Vagina (tissue), 2 donors: Measurements from ENCODE around the gene SYTL3. TPM values are rescaled to one million over a fixed set of nuclear protein-coding genes. Genes with fewer than 3 reads are reported as not detected.
A peak's percentile ranks its signal among the peaks of the same experiment; 100 is the strongest.
"Not testable (repeated sequence)": the region's sequence is repeated elsewhere in the genome, so short reads cannot be mapped to it uniquely, and the experiment has no call there.

Experiments used
- DNase-seq, 2 donors: peaks; one replicate each; pipeline ENCODE4 v3.0.0-alpha.2; 2017; ENCODE audit errors: extremely low spot score in 2 of 2
- H3K27ac ChIP-seq: fragments of 200-600 bp; sonication (generic); one replicate; pipeline ENCODE4 v1.5.1; 2019
- H3K27me3 ChIP-seq: fragments of 200-600 bp; sonication (generic); one replicate; pipeline ENCODE4 v1.5.1; 2019
- H3K36me3 ChIP-seq, 2 donors: fragments of 200-600 bp; sonication (generic); one replicate each; pipeline ENCODE4 v1.5.1; 2017 to 2019
- H3K4me1 ChIP-seq: fragments of 200-600 bp; sonication (generic); one replicate; pipeline ENCODE4 v1.5.1; 2019
- H3K4me3 ChIP-seq, 2 donors: fragments of 200-600 bp; sonication (generic); 1 replicate in 1 of 2; 2 replicates in 1 of 2; pipeline ENCODE4 v1.5.1; 2016 to 2019
- H3K9me3 ChIP-seq: fragments of 200-600 bp; sonication (generic); one replicate; pipeline ENCODE4 v1.5.1; 2019
- POLR2A ChIP-seq, 2 donors: fragments of 450-650 bp; IDR thresholded peaks; one replicate each; pipeline ENCODE4 v1.6.1; 2017; ENCODE audit warnings: antibody characterized with exemption in 2 of 2, mild to moderate bottlenecking in 2 of 2, moderate library complexity in 2 of 2
- POLR2AphosphoS5 ChIP-seq, 2 donors: sonication (generic); formaldehyde crosslinking; IDR thresholded peaks; one replicate each; pipeline ENCODE4 v1.9.0; 2017; ENCODE audit warnings: antibody characterized with exemption in 2 of 2, mild to moderate bottlenecking in 2 of 2, low read depth in 1 of 2; ENCODE audit not compliant: insufficient read depth in 1 of 2
- intact Hi-C: fragments of 100-400 bp; cut with DNase I; formaldehyde crosslinking; loops from one replicate; pipeline ENCODE4 v1.15.1; 2023
- total RNA-seq: library from RNA; depleted of rRNA; stranded (reverse); fragments of >200 nt; gene quantifications from one replicate; pipeline ENCODE4 v1.2.3, GENCODE V29; 2016
- TF ChIP-seq, protein P1 (sequence below), 3 experiments: fragments of 450-650 bp in 2 of 3; fragments of 200-600 bp in 1 of 3; sonication (generic) in 1 of 3; IDR thresholded peaks; one replicate each; pipeline ENCODE4 v1.5.1; 2017 to 2019; ENCODE audit warnings: antibody characterized with exemption in 3 of 3, mild to moderate bottlenecking in 2 of 3, moderate library complexity in 2 of 3

SYTL3 gene
- total RNA-seq, 1 donor from 2014 or later, result 10.8 TPM

DNA sequence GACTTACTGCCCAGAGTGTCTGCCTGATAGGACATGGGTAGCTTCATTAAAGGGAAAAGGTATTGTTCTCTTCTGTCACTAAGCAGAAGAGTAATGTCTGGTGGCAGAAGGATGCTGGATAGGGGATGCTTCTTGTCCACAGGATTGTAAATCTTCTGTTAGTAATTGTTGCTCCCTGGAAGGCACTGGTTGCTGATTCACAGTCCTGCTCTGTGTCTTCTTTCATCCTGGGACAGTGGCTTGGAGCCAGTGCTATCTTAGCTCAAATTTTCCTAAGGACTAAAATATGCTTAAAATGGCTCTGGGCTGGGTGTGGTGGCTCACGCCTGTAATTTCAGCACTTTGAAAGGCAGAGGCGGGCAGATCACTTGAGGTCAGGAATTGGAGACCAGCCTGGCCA is 48.0 kb downstream of the SYTL3 start:
- no peak for DNase-seq
- TF ChIP-seq, protein P1, sequence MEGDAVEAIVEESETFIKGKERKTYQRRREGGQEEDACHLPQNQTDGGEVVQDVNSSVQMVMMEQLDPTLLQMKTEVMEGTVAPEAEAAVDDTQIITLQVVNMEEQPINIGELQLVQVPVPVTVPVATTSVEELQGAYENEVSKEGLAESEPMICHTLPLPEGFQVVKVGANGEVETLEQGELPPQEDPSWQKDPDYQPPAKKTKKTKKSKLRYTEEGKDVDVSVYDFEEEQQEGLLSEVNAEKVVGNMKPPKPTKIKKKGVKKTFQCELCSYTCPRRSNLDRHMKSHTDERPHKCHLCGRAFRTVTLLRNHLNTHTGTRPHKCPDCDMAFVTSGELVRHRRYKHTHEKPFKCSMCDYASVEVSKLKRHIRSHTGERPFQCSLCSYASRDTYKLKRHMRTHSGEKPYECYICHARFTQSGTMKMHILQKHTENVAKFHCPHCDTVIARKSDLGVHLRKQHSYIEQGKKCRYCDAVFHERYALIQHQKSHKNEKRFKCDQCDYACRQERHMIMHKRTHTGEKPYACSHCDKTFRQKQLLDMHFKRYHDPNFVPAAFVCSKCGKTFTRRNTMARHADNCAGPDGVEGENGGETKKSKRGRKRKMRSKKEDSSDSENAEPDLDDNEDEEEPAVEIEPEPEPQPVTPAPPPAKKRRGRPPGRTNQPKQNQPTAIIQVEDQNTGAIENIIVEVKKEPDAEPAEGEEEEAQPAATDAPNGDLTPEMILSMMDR (IDR thresholded peaks at IDR 0.05), result no peak
- TF ChIP-seq POLR2A (IDR thresholded peaks at IDR 0.05) (no peak), POLR2AphosphoS5 (IDR thresholded peaks at IDR 0.05; ENCODE audit: insufficient read depth in 1 of 2, low read depth in 1 of 2) (no peak)
- H3K4me1 ChIP-seq, result no peaks in the 10 kb centered on the region
- H3K9me3 ChIP-seq, result no peaks in the 10 kb centered on the region
- no peak overlapping the region for H3K27ac ChIP-seq
- H3K36me3 ChIP-seq, result no peaks in the 10 kb centered on the region
- H3K27me3 ChIP-seq, result no peaks in the 10 kb centered on the region
- intact Hi-C loops, result loop anchor here (10.0 kb wide), 1 partner anchor 473 kb away; no protein-coding TSS in a partner anchor
- no peak overlapping the region for H3K4me3 ChIP-seq

DNA sequence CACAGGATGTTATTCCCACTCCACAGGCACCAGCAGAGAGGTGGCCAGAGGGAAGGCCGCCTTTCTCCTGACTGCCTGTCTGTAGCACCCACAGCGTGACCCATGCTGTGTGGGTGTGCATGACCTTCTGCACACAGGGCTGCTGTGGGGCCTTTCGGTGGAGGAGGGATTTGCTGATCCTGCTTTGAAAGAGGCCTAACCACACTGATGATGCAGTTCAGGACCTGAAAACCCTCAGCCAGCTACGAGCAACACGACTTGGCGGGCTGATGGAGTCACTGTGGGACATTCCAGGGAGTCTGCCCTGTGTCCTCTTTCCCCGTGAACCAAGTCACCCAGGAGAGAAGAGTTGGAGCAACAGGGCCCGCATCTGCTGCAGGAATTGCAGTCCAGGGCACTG is 49.1 kb downstream of the SYTL3 start:
- H3K4me1 ChIP-seq, result peaks cover 6% of the 10 kb centered on the region

DNA sequence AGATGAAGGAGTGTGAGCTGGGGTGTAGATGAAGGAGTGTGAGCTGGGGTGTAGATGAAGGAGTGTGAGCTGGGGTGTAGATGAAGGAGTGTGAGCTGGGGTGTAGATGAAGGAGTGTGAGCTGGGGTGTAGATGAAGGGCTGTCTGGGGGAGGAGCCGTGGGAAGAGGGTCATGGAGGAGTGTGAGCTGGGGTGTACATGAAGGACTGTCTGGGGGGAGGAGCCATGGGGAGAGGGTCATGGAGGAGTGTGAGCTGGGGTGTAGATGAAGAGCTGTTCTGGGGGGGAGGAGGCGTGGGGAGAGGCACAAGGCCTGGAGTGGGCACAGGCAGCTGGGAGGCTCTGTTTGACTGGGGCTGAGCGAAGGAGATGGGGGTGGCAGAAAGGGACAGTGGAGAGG is 51.4 kb downstream of the SYTL3 start:
- DNase-seq, H3K36me3 ChIP-seq, H3K4me3 ChIP-seq, H3K27me3 ChIP-seq, H3K9me3 ChIP-seq, H3K27ac ChIP-seq: not testable (repeated sequence)
- intact Hi-C loops, result loop anchor here (10.0 kb wide), 1 partner anchor 294 kb away; no protein-coding TSS in a partner anchor
- H3K4me1 ChIP-seq, result peaks cover 26% of the 10 kb centered on the region

More for the DNA sequence above, 49.1 kb downstream of the SYTL3 start:
- TF ChIP-seq POLR2AphosphoS5 (IDR thresholded peaks at IDR 0.05; ENCODE audit: insufficient read depth in 1 of 2, low read depth in 1 of 2) (no peak), POLR2A (IDR thresholded peaks at IDR 0.05) (no peak)
- TF ChIP-seq, protein P1 (IDR thresholded peaks at IDR 0.05), result no peak
- no peaks in the 10 kb centered on the region for H3K36me3 ChIP-seq
- no peak overlapping the region for H3K4me3 ChIP-seq
- DNase-seq, result no peak
- no peak overlapping the region for H3K27ac ChIP-seq
- H3K9me3 ChIP-seq, result no peaks in the 10 kb centered on the region
- H3K27me3 ChIP-seq, result no peaks in the 10 kb centered on the region
- intact Hi-C loops, result loop anchor here (10.0 kb wide), 1 partner anchor 474 kb away; no protein-coding TSS in a partner anchor

DNA sequence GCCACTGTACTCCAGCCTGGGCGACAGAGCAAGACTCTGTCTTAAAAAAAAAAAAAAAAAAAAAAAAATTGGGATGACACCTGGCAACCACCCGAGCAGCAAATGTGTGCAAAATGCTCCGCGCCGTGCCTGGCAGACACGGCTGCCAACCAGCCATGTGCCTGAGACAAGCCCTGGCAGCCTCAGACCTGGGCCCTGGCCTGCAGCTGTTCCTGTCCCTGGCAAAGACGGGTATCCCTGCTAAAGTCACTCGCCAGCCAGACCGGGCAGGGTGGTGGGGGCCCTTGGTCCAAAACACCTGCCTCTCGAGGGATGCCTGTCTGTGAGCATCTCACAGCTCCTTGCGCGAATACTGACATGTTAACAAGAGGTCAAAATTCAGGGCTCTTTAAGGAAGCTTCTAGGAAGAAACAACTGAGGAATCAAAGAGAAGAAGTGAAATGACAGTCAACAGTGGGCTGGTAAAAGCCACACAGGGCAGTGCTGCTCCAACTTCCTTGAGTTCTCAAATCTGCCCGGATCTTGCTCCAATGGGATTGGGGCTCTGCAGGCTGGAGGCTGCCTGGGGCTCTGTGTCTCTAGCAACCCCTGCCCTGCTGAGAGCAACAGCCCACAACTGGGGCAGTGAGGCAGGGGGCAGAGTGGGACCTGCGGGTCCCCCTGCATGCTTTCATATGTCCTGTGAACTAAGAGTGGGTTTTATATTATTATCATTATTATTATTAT is 53.4 kb downstream of the SYTL3 start:
- no peak for DNase-seq
- intact Hi-C loops, result loop anchor here (10.0 kb wide), 1 partner anchor 292 kb away; no protein-coding TSS in a partner anchor
- H3K27ac ChIP-seq, result peak overlapping the region; percentile 5

DNA sequence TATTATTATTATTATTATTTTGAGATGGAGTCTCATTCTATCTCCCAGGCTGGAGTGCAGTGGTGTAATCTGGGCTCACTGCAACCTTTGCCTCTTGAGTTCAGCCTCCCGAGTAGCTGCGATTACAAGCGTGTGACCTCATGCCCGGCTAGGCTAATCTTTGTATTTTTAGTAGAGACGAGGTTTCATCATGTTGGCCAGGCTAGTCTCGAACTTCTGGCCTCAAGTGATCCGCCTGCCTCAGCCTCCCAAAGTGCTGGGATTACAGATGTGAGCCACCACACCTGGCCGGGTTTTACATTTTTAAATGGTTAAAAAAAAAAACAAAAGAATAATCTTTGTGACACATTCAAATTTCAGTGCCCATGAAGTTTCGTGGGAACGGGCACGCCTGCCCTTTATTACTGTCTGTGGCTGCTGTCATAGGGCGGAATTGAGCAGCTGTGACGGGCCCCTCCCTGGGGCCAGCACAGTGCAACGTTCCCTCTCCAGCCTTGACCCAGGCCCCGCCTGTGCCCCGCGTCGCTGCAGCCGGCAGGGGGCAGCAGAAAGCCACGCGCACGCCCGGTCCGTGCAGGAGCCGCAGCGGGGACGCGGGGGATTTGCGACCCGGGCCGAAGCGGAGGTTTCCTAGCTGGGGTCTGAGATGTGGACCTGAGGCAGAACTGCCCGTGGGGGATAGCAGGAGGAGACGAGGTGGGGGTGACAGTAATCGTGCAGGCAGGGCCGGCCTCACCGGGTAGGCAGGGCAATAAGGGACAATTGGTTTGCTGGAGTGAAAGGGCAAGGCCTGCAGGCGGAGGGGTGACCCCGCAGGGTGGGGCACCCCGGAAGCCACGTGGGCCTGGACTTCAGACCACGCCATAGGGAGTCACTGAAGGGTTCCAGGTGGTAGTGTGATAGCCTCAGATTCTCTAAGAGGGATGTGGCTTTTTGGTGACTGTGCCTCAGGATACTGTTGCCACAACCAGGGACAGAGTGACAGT is 54.3 kb downstream of the SYTL3 start:
- Histone ChIP-seq H3K4me3 (peak overlapping the region; percentile 28 to 37), H3K4me1 (peaks cover 47% of the 10 kb centered on the region)
- intact Hi-C loops, result loop anchor here (10.0 kb wide), 1 partner anchor 291 kb away; no protein-coding TSS in a partner anchor

More for the DNA sequence above, 53.4 kb downstream of the SYTL3 start:
- TF ChIP-seq, protein P1 (IDR thresholded peaks at IDR 0.05), result no peak
- TF ChIP-seq POLR2AphosphoS5 (IDR thresholded peaks at IDR 0.05; ENCODE audit: insufficient read depth in 1 of 2, low read depth in 1 of 2) (no peak), POLR2A (IDR thresholded peaks at IDR 0.05) (no peak)
- Histone ChIP-seq H3K27me3 (no peaks in the 10 kb centered on the region), H3K9me3 (no peaks in the 10 kb centered on the region), H3K4me1 (peaks cover 45% of the 10 kb centered on the region), H3K36me3 (no peaks in the 10 kb centered on the region), H3K4me3 (no peak overlapping the region)

More for the DNA sequence above, 54.3 kb downstream of the SYTL3 start:
- H3K27ac ChIP-seq, result peak overlapping the region; percentile 18
- no peaks in the 10 kb centered on the region for H3K9me3 ChIP-seq
- H3K36me3 ChIP-seq, result no peaks in the 10 kb centered on the region
- DNase-seq, result no peak
- H3K27me3 ChIP-seq, result no peaks in the 10 kb centered on the region
- TF ChIP-seq POLR2A (IDR thresholded peaks at IDR 0.05) (no peak), POLR2AphosphoS5 (IDR thresholded peaks at IDR 0.05; ENCODE audit: insufficient read depth in 1 of 2, low read depth in 1 of 2) (peak; percentile 48 to 67)
- TF ChIP-seq, protein P1 (IDR thresholded peaks at IDR 0.05), result peak; percentile 89 to 99 (median 94)
